ENCODE results near the gene SPECC1. TPM values are rescaled to one million over a fixed set of nuclear protein-coding genes. Genes with fewer than 3 reads are reported as not detected.

The SPECC1 gene
- total and polyA plus RNA-seq, 9 of the 15 experiments (the other 6 are each of a cell fraction or from before 2014, with no cell fraction given): 2.4 to 19.6 (median 14.7) TPM

DNA sequence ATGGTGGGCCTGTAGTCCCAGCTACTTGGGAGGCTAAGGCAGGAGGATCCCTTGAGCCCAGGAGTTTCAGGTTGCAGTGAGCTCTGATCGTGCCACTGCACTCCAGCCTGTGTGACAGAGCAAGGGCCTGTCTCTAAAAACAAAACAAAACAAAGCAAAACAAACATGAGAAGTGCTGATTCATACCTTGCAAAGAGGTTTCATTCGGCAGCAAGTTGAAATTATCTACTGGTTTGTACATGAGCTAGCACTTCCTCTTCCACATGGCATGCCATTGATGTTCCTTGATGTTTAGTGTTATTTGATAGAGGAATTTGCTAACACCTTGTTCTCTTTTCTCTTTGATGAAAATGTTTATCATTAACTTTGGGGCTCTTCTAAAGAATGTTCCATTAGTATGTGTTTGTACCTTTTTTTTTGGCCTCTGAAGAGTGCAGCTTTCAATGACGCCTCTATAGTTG lies 50.6 kb downstream of the SPECC1 start (continued):
- TF ChIP-seq, protein P1, sequence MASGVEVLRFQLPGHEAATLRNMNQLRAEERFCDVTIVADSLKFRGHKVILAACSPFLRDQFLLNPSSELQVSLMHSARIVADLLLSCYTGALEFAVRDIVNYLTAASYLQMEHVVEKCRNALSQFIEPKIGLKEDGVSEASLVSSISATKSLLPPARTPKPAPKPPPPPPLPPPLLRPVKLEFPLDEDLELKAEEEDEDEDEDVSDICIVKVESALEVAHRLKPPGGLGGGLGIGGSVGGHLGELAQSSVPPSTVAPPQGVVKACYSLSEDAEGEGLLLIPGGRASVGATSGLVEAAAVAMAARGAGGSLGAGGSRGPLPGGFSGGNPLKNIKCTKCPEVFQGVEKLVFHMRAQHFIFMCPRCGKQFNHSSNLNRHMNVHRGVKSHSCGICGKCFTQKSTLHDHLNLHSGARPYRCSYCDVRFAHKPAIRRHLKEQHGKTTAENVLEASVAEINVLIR (CRISPR knock-in tag; IDR thresholded peaks at IDR 0.05): no peak
- TF ChIP-seq SPI1 (IDR thresholded peaks at IDR 0.05; ENCODE audit: borderline replicate concordance, low read depth, low read length) (peak; percentile 92), ETS2 (tag; IDR thresholded peaks at IDR 0.05; ENCODE audit: borderline replicate concordance, poor library complexity, severe bottlenecking) (no peak), DIDO1 (tag; IDR thresholded peaks at IDR 0.05; ENCODE audit: low read depth) (no peak), FOXK1 (CRISPR knock-in tag; IDR thresholded peaks at IDR 0.05; ENCODE audit: borderline replicate concordance) (no peak), RBBP5 (IDR thresholded peaks at IDR 0.05; ENCODE audit: borderline replicate concordance, insufficient read depth, low read length, poor library complexity, severe bottlenecking) (no peak), SIN3A (IDR thresholded peaks at IDR 0.05; ENCODE audit: borderline replicate concordance in 2 of 2, control insufficient read depth in 1 of 2, low read depth in 2 of 2, low read length in 2 of 2) (no peak), HDAC3 (IDR thresholded peaks at IDR 0.05; ENCODE audit: borderline replicate concordance, partially characterized antibody) (no peak), KAT7 (CRISPR knock-in tag; IDR thresholded peaks at IDR 0.05; ENCODE audit: borderline replicate concordance) (no peak), HNRNPL (IDR thresholded peaks at IDR 0.05; ENCODE audit: low read depth, low read length) (no peak), ZNF12 (CRISPR knock-in tag; IDR thresholded peaks at IDR 0.05) (no peak), HDAC2 (IDR thresholded peaks at IDR 0.05) (no peak), BCL6 (CRISPR knock-in tag; IDR thresholded peaks at IDR 0.05) (no peak), TARDBP (IDR thresholded peaks at IDR 0.05) (no peak)
- TF ChIP-seq, protein P2, sequence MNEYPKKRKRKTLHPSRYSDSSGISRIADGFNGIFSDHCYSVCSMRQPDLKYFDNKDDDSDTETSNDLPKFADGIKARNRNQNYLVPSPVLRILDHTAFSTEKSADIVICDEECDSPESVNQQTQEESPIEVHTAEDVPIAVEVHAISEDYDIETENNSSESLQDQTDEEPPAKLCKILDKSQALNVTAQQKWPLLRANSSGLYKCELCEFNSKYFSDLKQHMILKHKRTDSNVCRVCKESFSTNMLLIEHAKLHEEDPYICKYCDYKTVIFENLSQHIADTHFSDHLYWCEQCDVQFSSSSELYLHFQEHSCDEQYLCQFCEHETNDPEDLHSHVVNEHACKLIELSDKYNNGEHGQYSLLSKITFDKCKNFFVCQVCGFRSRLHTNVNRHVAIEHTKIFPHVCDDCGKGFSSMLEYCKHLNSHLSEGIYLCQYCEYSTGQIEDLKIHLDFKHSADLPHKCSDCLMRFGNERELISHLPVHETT (CRISPR knock-in tag; conservative IDR thresholded peaks at IDR 0.05 in 1 of 2, IDR thresholded peaks at IDR 0.05 in 1 of 2): no peak
